Limb (tissue), 2 donors: ENCODE results near the gene RRM2.

ENCODE experiments used
- DNase-seq, 2 donors: peaks; one replicate each; pipeline ENCODE4 v3.0.0-alpha.2; 2016; ENCODE audit errors: extremely low spot score in 2 of 2

The RRM2 gene

DNA sequence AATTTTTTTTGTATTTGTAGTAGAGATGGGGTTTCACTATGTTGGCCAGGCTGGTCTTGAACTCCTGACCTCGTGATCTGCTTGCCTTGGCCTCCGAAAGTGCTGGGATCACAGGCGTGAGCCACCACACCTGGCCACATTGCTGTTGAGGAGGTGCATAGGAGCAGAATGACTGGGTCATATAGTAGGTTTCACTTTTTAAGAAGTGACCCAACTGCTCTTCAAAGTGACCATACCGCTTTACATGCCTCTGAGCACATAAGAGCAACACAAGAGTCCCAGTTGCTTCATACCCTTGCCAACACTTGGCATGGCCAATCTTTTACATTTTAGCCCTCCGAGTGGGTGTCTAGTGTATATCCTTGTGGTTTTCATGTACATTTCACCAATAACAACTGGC is 28.9 kb downstream of the RRM2 start:
- no peak for DNase-seq

DNA sequence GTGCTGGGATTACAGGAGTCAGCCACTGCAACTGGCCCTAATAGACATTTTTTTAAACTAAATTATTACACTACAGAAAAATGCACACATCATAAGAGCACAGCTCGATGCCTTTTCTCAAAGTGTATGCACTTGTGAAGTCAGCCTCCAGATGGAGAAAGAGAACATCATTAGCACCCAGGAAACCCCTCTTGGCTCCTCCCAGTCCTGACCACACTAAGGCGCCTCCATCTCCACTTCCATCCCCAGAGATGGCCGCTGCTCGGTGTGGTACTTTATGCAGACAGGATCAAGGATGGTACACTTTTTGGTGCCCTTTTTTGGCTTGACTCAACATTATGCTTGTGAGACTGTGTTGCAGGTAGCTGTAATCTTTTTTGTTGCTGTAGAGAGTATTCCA is 34.8 kb downstream of the RRM2 start:
- no peak for DNase-seq

DNA sequence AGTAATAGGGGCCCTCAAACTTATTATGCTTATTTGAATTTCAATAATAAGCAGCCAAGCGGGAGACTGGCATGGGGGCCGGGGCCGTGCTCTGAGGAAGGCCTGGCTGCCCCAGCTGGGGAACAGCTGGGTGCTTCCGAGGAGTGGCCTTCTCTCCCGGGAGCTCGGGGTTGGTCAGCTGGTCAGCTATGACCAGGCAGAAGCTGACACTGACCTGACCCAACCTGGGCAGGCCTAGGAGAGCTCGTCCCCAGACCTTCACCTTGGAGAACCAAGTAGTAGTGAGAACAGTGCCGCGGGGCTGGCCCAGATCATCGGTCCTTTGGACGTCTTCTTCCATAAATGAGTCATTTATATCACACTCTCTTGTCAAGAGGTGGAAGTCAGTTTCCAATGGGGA is 36.1 kb downstream of the RRM2 start:
- DNase-seq, result no peak

DNA sequence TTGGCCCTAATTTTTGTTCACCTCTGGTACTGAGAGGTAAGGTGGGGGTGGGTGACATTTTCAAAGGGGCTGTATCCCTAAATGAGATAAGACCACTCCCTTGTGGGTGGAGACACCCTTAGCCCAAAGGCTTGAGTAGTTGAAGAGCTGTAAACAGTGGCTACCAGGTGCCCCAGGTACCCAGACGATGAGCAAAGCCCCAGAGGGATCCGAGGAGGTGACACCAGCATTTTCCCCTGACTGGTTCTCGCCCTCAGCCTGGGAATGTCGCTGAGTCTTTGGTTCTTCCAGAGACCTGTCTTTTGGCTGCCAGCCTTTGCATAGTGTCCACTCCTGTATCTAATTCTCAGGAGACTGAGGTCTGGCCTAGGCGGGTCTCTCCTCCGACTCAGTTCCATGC is 36.5 kb downstream of the RRM2 start:
- no peak for DNase-seq

DNA sequence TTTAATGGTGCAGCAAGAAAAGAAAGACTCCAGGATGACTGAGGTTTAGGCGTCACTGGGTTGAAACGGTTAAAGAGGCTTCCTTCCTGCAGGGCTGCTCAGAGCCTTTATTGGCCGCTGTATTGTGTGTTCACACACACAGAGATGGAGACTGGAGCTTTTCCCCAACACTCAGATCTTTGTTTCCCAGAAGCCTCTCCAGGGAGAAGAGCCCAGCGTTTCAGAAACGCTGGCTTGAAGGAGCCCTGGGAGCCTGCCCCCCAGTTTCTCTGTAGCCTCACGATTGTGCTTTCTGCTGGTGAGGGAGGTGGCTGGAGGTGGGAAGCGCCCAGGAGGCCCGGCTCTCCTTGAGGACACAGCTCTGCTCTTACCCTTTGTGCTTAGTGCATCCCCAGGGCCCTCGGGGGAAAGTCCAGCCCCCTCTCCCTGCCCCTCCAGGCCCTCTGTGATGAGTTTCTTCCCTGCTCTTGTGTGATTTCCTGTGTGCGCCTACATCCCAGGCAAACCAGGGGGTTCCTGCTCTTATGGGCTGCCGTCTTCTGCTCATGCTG is 37.1 kb downstream of the RRM2 start:
- no peak for DNase-seq

DNA sequence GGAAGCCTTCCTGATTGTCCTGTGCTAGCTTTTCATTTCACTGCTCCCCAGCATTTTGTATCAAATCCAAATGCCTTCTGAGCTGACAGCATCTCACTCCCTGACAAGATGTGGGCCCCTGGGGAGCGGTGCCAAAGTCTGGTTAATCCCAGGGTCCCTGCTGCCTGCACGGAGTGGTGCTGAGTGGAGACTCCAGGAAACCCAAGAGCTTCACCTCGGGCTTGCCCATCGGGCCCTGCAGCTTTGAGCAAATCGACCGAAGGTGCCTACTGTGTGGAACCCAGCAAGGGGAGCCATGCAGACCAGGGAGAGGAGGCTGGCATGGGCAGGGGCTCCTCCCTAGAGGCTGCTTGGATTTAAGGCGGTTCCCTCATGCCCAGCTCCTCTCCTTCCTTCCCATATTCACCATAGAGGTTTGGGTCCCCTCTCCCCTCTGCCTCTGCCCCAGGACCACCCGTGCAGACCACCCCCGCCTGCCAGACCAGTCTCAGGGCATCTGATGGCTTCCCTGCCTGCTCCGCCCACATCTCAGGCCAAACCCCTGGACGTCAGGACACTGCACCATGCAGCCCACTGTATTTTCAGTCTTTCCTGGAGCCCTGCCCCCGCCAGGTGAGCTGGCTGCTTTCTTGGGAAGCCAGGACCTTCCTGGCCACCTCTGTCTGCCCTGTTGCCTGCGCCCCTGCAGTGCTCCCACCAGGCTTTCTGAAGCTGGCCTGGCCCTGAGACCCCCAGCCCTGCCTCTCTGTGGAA is 37.8 kb downstream of the RRM2 start:
- no peak for DNase-seq

DNA sequence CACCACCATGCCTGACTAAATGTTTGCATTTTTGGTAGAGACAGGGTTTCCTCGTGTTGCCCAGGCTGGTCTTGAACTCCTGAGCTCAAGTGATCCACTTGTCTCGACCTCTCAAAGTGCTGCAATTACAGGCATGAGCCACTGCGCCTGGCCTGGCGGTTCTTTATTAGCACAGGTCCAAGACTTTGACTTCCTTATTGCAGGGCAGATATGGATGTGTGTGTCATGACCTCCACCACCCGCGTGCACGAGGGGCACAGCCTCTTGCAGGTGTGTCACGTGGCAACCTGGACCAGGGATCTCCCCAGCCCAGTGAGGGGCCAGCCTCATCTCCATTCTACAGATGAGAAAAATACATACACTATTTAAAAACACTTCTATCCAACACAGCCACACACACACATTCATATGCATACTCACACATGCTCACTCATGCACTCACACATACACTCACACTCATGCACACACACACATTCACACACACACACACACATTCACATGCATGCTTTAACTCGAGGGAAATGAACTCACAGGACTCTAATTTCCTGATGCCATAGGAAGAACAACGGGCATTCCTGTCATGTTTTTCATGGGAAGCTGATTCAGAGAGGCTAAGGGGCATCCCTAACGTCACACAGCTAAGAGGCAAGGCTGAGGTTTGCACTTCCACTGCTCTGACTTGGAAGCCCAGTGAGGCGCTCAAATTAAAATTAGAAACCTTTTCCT is 38.8 kb downstream of the RRM2 start:
- no peak for DNase-seq

DNA sequence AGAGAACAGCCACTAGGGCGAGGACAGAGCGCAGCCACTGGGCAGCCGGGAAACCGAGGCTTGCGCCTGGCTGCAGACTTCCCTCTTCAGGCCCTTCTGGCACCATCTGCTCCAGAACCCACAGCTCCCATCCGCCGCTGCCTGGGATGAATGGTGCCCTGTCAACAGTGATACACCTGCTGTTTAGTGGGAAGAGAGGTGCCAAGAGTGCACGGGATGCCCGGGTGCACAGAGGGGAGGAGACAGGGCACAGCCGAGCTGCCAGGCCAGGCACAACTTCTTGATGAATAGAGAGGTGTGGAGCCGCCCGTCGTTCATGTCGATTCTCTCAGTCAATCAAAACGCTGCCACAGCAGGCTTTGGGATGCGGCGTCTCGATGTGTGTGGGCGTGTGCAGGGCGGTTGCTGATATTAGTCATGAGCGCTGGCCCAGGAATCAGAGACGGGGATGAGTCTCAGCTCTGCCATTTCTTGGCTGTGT is 39.5 kb downstream of the RRM2 start:
- DNase-seq, result no peak

DNA sequence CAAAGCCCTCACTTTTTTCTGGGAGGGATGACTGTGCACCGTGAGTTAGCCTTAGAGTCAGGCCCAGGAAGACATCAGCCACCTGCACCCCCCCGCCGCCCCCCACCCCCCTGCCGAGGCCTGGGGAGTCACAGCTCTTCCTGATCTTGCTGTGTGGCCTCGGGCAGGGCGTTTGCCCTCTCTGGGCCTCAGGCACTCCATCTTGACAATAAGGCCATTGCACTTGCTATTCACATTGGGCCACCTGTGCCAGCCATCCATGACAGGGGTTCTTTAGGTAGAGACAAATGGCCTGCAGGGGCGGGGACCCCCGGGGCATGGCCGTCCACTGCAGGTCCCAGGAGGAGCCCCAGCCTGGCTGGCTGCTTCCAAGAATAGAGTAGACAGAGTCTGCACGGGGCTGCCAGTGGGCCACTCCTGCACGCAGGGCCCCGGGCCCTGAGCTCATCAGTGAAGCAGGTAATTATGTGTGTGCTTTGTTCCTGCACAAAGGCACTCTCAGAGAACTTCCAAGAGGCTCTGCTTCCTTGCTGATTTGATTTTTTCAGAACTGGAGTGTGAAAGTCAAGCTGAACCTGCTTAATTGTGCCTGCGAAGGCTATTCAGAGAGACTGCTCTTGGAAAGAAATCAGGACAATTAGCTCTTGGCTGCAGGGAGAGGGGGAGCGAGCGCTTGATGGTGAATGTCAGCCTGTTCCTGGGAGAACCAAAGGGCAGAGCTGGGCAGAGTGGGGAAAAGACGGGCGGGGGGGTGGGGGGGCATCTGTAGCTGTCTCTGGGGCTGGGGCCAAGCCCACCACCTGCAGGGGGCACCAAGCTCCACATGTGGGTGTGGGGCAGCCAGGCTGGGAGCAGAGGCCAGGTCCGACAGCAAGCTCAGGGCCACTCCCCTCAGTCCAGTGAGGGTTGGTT is 40.3 kb downstream of the RRM2 start:
- no peak for DNase-seq

DNA sequence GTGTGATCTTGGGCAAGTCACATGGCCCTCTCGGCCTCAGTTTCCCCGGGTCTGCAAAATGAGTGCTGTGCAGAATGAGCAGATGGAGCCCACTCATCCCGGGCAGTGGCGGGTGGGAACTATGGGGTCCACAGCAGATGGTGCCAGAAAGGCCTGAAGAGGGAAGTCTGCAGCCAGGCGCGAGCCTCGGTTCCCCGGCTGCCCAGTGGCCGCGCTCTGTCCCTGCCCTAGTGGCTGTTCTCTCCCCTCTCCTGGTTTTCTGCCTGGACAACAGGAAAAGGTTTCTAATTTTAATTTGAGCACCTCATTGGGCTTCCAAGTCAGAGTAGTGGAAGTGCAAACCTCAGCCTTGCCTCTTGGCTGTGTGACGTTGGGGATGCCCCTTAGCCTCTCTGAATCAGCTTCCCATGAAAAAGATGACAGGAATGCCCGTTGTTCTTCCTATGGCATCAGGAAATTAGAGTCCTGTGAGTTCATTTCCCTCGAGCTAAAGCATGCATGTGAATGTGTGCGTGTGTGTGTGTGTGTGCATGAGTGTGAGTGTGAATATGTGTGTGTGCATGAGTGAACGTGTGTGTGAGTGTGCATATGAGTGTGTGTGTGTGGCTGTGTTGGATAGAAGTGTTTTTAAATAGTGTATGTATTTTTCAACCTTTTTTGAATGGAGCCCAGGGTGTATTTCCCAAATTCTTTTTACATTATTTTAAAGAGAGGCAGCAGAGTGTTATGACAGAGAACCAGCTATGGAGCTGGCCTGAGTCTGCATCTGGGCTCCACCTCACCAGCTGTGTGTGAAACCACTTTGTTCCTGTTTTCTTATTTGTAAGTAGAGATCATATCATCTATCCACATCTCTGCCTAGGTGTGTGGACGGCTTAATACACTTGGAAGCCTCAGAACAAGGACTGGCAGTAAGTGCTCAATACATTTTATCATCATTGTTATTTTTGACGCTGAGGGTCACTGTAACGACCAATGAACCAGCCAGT is 41.3 kb downstream of the RRM2 start:
- no peak for DNase-seq

DNA sequence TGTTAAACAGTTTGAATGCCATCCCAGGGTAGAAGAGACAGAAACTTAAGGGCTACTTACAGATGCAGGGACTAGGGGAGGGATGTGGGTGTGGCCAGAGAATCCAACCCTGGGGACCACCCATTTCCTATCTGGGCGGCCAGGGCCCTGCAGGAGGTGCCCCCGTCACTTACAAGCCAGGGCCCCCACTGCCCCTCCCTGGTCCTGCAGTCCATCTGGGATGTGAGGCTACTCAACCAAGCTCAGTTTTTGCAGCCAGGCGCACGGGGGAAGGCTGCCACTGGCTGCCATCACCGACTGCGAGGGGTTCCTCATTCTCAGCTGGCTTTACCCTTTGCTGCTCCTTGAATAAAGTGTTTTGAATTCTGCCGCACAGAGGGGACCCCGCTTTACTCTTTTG is 42.1 kb downstream of the RRM2 start:
- no peak for DNase-seq

DNA sequence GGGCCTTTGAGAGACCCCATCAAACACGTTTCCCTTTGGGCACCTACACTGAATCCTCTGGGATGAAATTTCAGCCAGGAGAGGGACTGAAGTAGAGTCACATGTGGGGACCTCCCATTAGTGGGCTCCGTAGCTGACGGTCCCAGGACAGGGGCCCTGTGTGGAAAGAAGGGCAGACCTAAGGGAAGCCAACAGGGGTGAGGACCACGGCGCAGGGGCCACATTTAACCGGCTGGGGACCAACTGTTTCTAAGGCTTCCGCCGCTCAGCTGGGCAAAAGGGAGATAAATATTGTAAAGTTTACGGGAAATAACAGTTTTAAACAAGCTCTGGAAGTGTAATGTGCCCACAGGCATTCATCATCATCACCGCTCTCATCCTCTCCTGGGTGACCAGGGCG is 42.7 kb downstream of the RRM2 start:
- no peak for DNase-seq

DNA sequence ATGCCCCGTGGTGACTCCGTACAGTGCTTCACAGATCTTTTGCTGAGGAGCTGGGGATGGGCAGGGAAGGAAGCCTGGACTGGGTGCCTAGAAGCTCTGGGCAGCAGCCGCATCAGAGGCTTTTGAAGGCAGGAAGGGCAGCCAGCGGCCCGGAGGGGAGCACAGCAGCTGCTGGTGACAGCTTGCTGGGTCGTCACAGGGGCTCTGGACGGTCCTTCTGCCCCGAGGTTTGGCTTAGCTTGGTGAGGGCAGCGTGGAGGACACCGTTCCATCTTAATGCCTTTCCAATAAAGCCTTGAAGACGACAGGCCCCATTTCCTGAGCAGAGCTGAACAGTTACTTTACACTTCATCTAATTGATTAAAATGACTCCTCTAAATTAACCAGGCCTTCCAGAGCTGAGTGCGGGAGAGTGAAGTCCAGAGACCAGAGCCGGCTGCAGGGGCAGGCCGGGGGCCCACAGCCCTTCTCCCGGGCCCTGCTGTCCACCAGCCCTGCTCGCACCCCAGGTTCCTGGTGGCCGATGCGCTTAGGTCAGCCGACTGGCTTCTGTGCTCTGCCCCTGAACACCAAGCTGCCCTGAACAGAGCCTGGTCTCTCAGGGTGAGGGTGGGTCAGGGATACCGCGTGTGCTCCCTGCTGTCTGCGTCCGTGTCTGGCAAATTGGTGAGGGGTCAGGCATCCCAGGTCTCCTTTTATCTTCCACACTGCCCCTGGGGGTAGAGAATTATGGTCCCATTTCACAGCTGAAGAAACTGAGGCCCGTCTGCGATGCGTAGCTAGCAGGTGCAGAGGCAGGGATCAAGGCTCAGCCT is 43.5 kb downstream of the RRM2 start:
- DNase-seq, result no peak

DNA sequence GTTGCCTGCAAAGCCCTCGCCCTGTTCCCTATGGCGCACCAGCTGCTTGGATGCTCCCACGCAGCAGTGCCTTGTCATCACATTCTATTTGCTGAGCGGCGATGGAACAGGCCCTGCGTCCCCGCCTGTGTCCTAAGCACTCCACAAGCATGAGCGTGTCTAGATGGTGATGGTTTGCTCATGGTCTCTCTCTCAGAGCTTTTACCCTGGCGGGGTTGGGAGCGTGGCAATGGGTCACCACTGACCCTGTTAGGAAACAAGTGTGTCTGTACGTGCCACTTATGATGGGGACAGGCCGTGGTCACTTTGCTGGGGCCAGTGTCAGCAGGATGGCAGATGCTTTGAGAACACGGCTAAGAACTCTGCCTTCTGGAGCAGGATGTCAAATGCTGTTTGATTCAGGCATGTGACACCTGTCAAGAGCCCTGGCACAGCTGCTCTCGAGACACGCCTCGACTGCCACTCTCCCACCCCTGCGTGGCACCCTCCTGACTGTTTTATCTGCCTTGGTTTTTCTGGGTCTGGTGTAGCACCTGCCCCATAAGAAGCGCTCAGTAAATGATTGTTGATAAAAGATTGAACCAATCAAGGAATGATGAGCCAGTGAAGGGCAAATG is 44.2 kb downstream of the RRM2 start:
- DNase-seq, result no peak

DNA sequence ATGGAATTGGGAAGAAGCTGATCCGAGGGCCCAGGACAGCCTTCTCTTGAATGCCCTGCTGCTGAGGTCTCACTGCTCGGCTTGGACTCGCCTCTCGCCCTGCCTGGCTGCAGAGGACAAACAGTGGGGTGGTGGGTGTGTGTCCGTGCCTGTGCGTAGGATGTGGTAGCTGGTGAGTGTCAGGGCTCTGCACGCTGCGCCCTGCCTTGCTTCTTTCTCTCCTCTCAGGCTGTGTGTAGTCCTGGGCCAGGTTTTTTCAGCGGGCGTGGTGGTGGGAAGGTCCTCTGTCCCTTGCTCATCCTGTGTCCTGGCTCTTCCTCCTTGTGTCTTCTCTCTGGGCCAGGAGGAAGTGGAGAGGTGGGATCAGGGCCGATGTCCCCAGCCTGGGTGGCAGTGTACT is 44.8 kb downstream of the RRM2 start:
- no peak for DNase-seq

DNA sequence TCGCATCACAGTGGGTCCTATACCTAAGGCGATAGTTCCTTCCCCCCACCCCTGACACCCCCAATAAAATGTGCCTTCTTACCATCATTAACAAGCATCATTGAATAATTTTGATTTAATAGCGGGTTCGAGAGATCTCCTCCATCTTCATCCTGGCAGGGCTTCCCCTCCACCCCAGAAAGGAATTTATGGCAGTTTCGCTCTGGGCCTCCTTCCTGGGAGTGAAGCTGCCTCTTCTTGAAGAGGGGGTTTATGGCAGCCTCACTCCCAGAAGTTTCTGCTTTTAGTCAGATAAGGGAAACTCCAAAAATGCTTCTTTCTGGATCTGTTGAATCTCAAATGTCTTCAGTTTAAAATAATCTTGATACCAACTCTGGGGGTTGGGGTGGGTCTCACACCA is 45.7 kb downstream of the RRM2 start:
- DNase-seq, result no peak

DNA sequence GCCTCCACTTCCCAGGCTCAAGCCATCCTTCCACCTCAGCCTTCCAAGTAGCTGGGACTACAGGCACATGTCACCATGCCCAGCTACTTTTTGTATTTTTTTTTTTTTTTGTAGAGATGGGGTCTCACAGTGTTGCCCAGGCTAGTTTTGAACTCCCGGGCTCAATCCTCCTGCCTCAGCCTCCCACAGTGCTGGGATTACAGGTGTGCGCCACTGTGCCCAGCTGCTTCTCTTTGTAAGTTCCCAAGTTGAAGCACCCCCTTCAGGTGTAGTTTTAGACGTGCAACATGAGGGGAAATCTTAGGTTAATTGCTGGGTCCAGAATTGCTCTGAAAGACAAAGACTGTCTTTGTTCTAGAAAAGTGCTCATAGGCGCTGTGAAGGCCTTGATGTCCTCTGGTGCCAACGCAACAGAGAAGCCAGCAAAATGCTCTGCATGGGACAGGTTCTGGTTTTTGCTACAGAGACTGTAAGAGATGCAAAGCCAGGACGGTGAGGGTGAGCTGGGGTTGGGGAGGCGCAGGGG is 46.6 kb downstream of the RRM2 start:
- no peak for DNase-seq

DNA sequence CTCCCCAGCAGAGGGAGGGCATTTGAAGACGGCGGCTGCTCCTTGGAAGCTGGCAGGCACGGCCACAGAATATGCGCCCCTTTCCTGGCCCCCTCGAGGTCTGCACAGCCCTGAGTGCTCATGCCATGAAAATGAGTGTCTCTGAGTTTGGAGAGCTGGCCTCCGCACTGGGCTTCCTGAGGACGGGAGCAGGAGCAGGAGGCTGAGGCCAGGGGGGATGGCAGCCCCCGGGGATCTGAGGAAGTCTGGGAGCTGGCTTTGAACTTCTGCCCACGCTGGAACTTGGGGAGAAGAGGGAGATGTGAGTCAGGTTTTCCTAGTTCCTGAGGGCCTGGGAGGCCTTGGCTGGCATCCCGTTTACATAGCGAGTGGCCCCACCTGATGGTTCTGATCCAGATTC is 47.0 kb downstream of the RRM2 start:
- DNase-seq, result no peak

DNA sequence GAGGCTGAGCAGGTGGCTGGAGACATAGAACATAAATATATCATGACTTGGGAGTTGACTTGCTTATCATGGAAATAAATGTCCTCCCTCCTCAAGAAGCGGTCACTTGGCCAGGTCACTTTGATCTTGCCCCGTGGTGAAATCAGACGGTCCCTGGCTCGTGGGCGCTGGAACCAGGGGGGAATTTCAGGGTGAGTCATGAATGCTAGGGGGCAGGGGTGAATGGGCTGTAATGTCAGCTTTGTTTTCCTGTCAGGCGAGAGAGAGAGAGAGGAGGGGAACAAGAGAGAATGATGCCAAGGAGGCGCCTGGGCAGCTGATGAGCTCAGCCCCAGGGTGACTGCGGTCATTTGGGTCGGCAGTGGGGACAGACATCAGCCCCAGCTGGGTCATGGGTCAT is 47.7 kb downstream of the RRM2 start:
- no peak for DNase-seq
